Hematopoietic multipotent progenitor cell treated with erythropoietin and hydrocortisone succinate and interleukin-3 and kit ligand, for 4 days (in vitro differentiated cells): ENCODE data around the gene CD40.

Experiments used
- DNase-seq: peaks from one replicate; pipeline ENCODE4 v3.0.0-alpha.2; 2015

The CD40 gene

DNA sequence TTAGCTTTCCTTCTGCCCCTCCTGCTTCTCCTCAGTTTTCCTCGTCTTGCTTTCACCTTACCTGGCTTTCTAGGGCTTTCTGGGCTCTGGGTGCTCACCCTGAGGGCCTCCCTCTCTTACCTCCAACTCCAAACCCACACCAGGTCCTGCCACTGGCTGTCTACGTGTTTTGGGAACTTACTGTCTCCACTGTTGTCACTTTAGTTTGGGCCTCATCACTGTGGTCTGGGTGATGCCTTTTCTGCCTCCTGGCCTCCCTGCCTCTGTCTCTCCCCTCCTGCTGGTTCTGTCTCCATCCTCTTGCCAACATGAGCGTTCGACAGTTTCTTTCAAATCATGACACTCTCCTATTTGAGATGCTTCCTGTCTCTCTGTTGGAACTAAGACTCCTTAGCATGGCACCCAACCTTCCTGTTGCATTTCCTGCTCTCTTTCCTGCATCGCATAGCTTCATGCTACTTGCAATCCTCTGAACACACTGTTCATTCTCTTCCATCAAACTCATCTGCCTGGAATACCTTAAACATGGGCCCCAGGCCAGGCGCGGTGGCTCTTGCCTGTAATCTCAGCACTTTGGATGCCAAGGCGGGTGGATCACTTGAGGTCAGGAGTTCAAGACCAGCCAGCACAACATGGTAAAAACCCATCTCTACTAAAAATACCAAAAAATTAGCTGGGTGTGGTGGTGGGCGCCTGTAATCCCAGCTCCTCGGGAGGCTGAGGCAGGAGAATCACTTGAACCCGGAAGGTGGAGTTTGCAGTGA is 5.5 kb downstream of the CD40 start:
- DNase-seq, result no peak

DNA sequence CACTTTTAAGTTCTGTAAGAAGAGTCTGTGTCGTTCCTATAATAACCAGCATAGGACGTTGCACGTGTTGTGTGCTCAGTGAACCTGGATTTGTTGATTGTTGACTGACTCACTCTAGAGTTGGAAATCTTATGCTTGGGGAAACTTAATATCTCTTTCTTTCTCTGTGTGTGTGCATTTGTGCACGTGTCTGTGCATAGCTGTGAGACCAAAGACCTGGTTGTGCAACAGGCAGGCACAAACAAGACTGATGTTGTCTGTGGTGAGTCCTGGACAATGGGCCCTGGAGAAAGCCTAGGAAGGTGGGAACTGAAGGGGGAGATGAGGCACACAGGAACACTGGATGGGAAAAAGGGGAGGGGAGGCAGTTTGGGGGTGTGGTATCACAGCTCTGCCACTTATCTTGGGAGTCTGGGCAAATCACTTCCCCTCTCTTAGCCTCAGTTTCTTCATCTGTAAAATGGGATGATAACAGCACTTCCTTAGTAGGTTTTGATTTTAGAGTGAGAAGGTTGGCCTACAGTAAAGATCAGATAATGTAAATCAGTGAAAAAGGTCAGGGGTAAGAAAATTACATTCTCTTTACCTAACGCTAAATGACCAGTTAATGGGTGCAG is 8.4 kb downstream of the CD40 start:
- DNase-seq, result no peak

DNA sequence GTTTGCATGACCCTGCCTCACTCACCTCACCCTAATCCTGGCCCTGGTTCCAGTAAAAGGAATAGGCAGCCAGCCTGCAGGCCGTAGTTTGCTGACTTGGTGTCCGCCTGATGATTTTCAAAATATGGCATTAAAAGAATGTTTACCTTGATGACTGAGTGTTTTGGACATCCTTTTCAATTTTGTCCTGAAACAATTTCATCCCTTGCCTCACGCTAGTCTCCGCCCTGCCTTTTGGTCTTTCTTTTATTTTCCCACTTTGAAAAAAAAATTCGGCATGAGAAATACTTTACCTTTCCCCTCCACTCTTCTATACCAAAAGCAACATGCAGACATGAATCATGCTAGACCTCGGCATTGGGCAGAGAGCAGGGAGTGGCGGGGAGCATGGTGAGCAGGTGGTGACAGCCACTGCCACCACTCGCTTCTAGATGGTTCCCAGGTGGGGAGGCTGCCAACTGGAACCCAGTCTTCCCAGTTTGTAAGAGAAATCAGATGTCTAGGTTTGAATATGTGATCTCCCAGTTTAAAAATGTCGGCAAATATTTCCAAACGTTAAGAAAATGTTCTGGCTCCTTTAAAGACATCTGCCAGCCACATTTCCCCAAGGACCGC is 9.4 kb downstream of the CD40 start:
- DNase-seq, result no peak

GRCh38 chr20:46128310-46129151 is 10.4 kb downstream of the CD40 start:
- peak; percentile 37 for DNase-seq

DNA sequence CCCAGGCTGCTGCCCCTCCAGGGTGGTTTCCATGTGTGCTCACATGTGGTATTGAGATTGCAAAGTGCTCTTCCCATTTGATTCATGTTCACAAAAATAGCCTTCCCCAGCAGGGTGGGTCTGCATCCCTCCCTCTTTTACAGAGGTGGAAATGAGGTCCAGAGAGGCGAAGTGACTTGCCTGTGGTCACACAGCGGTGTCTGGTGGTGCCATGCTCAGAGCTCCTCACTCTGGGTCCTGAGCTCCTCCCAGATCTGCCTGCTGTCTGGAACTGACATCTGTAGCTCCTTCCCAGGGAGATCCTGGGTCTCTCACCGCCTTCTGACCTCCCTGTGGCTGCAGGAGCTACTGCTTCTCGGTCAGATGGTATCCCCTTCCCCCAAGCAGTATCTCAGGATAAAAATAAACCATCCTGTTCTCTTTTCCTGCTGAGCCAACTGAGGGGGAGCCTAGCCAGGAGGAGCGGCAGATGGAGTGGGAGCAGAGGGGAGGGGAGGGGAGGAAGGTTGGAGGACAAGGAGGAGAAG is 11.9 kb downstream of the CD40 start:
- DNase-seq, result no peak

GRCh38 chr20:46130534-46130933 is 12.4 kb downstream of the CD40 start:
- DNase-seq, result no peak

DNA sequence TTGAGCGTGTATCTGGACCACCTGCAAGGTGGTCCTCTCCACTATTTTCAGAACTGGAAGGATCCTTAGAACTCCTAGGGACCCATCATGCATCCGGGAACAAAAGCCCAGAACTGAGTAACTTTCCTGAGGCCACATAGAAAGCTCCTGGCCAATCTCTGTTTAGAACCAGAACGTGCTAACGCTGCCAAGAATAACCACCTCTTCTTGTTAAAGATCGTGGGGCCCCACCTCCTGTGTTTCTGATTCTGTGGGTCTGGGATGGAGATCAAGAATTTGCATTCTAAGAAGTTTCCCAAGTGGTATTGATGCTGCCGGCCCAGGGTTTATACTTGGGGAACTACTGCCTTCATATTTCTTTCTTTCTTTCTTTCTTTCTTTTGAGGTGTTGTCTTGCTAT is 13.3 kb downstream of the CD40 start:
- no peak for DNase-seq

- peak; percentile 85 for DNase-seq
Measured at GRCh38 chr20:46132705-46133120, 14.6 kb downstream of the CD40 start.

- no peak for DNase-seq
Measured at GRCh38 chr20:46133886-46134654, 16.0 kb downstream of the CD40 start.

- no peak for DNase-seq
Measured at GRCh38 chr20:46134716-46135115, 16.6 kb downstream of the CD40 start.

DNA sequence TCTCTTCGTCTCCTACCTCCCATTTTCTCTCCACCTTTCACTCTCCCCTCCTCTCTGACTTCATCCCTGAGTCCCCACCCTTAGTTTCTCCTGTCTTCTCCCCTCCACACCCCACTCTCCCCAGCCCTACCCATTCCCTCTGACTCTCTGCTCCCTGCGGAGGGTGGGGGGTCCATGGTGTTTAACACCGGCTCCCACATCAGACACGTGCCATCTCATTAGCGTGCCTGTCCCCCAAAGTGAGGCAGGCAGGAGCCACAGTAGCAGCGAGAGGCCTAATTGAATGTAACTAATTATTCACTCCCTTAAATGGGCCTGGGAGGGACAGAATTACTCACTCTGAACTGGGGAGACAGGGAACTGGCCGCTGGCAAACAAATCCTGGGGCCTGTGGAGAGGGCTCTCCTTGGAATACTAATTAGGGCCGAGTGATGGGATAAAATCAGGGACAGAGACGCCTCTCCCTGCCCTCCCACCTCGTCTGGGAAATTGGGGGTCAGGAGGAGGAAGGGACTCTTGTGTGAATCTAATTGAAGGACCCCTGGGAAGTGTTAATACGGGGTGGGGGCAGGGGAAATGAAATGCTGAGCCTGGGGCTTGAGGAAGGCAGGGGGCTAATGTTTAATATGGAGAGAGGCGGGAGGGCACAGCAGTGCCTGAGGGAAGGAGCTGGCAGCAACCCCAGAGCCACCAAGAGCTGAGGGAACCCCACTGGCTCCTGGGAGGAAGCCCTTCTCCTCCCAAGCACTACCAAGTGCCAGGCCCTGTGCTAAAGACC is 17.9 kb downstream of the CD40 start:
- DNase-seq, result no peak

DNA sequence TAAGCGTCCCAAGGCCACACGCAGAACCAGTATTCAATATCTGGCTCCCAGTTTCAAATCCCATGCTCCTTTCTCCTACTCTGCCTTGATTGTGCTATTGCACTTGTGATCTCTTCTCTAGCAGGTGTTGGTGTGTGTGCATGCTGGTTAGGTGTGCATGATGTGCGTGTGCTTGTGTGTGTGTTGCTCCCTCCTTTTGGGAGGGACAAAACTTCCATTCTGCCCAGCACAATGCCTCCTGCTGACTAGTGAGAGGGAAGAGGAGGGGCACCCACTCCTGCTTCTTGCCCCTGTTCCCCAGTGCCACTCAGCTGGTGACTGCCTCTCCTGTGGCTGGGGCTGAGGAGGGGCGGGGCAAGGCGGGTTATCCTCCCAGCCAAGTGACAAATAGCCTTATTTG is 19.7 kb downstream of the CD40 start:
- DNase-seq, result no peak

GRCh38 chr20:46139266-46139889 is 21.3 kb downstream of the CD40 start:
- DNase-seq, result no peak

GRCh38 chr20:46139908-46140482 is 21.9 kb downstream of the CD40 start:
- DNase-seq, result no peak

GRCh38 chr20:46142124-46142523 is 24.0 kb downstream of the CD40 start:
- no peak for DNase-seq

DNA sequence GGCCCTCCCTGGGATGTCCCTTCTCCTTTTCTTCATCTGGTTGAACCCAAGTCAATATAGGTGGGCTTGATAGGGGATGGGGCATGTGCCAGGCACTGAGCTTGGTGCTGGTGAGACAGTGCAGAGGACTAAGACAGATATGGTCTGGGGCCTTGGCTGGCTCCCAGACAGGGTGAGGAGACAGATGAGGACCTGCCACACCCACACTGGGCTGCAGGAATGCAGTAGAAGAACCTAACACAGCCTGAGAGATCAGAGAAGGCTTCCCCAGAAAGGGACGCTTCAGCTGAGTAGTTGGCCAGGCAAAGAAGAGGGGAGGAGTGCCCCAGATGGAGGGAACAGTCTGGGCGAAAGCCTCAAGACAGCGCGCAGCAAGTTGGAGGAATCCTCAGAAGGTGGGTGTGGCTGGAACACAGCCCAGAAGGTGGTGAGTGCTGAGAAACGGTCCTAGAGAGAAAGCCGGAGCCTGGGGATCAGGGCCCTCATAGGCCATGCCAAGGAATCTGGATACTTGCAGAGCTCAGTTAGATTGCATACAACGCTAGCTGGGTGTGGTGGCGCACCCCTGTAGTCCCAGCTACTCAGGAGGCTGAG is 26.4 kb downstream of the CD40 start:
- peak; percentile 29 for DNase-seq

DNA sequence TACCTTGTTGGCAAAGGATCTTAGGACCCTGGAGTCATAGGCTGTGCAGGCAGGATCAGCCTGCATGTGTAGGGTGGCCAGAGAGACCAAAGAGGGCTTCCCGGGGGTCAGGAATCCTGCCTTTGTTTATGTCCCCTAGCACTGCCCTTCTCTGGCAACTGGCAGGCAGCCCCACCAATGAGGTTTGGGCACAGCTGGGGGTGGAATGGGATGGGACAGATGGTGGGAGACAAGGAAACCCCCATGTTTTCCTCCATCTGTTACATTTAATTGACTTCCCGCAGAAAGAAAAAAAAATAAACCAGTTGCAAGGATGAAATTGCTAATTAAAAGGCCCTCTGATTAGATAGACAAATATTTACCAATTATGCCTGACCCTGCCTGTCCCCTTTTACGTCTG is 27.6 kb downstream of the CD40 start:
- DNase-seq, result no peak

GRCh38 chr20:46148313-46149208 is 30.4 kb downstream of the CD40 start:
- no peak for DNase-seq

GRCh38 chr20:46150943-46151342 is 32.8 kb downstream of the CD40 start:
- no peak for DNase-seq
